Measurements from ENCODE around the gene SMCP. TPM values are rescaled to one million over a fixed set of nuclear protein-coding genes. Genes with fewer than 3 reads are reported as not detected.

SMCP gene
- total and polyA plus RNA-seq, 4 donors: not detected

DNA sequence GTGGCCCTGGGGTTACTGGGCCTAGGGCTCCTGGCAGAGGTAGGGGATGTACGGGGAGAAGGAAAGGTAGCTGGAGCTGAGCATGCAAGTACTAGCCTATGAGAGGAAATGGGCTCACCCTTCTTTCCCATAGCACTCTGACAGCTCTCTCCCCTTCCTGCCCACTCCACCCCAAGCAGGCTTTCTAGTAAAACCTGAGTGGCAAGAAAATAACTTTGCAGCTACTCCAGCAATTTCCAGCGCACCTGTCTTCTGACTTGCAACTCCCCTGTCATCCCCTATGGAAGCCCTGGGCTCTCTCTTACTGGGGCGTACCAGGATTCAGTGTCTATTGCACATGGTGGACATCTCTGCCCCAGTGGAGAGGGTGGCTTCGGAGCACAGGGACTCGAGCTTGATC, 23.5 kb downstream of the SMCP start:
- WGBS, 2 donors: 77 to 80% methylated on average over 5 of the region's 5 CpGs
- ATAC-seq (ENCODE audit: low FRiP score): no peak

DNA sequence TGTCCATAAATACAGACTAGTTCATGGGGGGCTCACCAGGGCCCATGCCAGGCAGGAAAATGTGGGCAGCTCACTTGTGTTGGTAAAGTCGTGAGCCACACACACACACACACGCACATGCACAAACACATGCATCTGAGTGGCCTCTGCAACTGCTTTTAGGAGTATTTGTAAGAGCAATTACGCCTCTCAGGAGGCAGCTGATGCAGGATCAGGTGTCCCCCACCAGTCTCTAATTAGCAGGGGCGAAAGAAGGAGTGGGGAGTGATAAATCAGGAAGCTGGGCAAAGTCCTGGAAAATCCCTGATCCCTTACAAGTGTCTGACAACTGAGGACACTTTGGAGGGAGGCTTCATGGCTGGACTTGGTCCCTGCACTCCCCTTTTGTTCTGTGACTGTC, 24.5 kb downstream of the SMCP start:
- intact Hi-C loops (cut with DNase I): no loop called here
- ATAC-seq (ENCODE audit: low FRiP score) (no peak), DNase-seq (no peak)
- H3K9me3 ChIP-seq (ENCODE audit: control insufficient read depth, low read length): no peaks in the 10 kb centered on the region
- no peak overlapping the region for H3K27ac ChIP-seq (ENCODE audit: low read depth in 1 of 2, low read length in 2 of 2)
- H3K36me3 ChIP-seq (ENCODE audit: control insufficient read depth in 1 of 2, insufficient read depth in 2 of 2, low read length in 1 of 2): no peaks in the 10 kb centered on the region
- no peak overlapping the region for H3K4me3 ChIP-seq (ENCODE audit: low read length in 2 of 2)
- H3K4me1 ChIP-seq (ENCODE audit: control insufficient read depth in 1 of 2, insufficient read depth in 2 of 2, low read length in 2 of 2): no peaks in the 10 kb centered on the region
- WGBS, 2 donors: 66 to 70% methylated on average over 4 of the region's 4 CpGs
- no peaks in the 10 kb centered on the region for H3K27me3 ChIP-seq (ENCODE audit: control insufficient read depth in 1 of 2, insufficient read depth in 2 of 2, low read length in 1 of 2)

More for the DNA sequence above, 23.5 kb downstream of the SMCP start:
- Histone ChIP-seq H3K27me3 (ENCODE audit: control insufficient read depth in 1 of 2, insufficient read depth in 2 of 2, low read length in 1 of 2) (no peaks in the 10 kb centered on the region), H3K27ac (ENCODE audit: low read depth in 1 of 2, low read length in 2 of 2) (no peak overlapping the region), H3K4me1 (ENCODE audit: control insufficient read depth in 1 of 2, insufficient read depth in 2 of 2, low read length in 2 of 2) (no peaks in the 10 kb centered on the region), H3K36me3 (ENCODE audit: control insufficient read depth in 1 of 2, insufficient read depth in 2 of 2, low read length in 1 of 2) (no peaks in the 10 kb centered on the region), H3K9me3 (ENCODE audit: control insufficient read depth, low read length) (no peaks in the 10 kb centered on the region), H3K4me3 (ENCODE audit: low read length in 2 of 2) (no peak overlapping the region)
- DNase-seq: no peak
- intact Hi-C loops (cut with DNase I): no loop called here

DNA sequence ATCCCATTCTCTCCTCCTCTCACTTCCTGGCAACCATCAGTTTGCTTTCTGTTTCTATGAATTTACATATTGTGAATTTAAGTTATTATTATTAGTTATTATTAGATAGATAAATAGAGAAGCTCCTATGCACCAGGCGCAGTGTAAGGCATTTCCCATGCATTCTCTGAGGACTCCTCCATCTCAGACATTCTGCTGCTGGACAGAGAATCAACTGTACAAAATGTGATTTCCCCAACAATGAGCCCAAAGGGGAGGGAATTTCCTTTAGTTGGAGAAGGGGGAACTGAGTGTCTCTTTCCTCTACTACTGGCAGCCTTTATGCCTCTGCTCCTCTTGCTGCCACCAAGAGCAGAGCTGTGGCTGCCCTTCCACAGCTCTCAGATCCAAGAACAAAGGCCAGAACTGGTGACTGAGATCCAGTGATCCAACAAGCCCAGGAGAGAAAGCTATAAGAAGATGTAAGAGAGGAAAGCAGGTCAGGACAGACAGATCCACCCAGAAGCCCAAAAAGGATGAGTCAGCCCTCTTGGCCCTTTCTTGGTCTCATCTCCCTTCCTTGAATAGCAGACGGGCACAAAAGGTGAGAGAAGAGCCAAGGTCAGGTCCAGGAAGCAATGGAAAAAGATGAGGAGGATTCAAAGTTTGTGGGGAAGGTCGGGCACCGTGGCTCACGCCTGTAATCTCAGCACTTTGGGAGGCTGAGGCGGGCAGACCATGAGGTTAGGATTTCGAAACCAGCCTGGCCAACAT, 26.7 kb downstream of the SMCP start:
- WGBS, 2 donors: 77 to 78% methylated on average over 7 of the region's 7 CpGs

GRCh38 chr1:152906023-152906565, 28.0 kb downstream of the SMCP start:
- no peaks in the 10 kb centered on the region for H3K27me3 ChIP-seq (ENCODE audit: control insufficient read depth in 1 of 2, insufficient read depth in 2 of 2, low read length in 1 of 2)
- H3K36me3 ChIP-seq (ENCODE audit: control insufficient read depth in 1 of 2, insufficient read depth in 2 of 2, low read length in 1 of 2): no peaks in the 10 kb centered on the region
- H3K9me3 ChIP-seq (ENCODE audit: control insufficient read depth, low read length): peaks cover 1% of the 10 kb centered on the region
- H3K27ac ChIP-seq (ENCODE audit: low read depth in 1 of 2, low read length in 2 of 2): no peak overlapping the region
- 39 to 46% methylated on average over 5 of the region's 5 CpGs for WGBS, 2 donors
- no peak for ATAC-seq (ENCODE audit: low FRiP score)
- intact Hi-C loops (cut with DNase I): no loop called here
- no peak overlapping the region for H3K4me3 ChIP-seq (ENCODE audit: low read length in 2 of 2)
- H3K4me1 ChIP-seq (ENCODE audit: control insufficient read depth in 1 of 2, insufficient read depth in 2 of 2, low read length in 2 of 2): no peaks in the 10 kb centered on the region
- DNase-seq: no peak

More for the DNA sequence above, 26.7 kb downstream of the SMCP start:
- Histone ChIP-seq H3K4me1 (ENCODE audit: control insufficient read depth in 1 of 2, insufficient read depth in 2 of 2, low read length in 2 of 2) (no peaks in the 10 kb centered on the region), H3K27me3 (ENCODE audit: control insufficient read depth in 1 of 2, insufficient read depth in 2 of 2, low read length in 1 of 2) (no peaks in the 10 kb centered on the region), H3K27ac (ENCODE audit: low read depth in 1 of 2, low read length in 2 of 2) (no peak overlapping the region), H3K9me3 (ENCODE audit: control insufficient read depth, low read length) (peaks cover 1% of the 10 kb centered on the region), H3K4me3 (ENCODE audit: low read length in 2 of 2) (no peak overlapping the region), H3K36me3 (ENCODE audit: control insufficient read depth in 1 of 2, insufficient read depth in 2 of 2, low read length in 1 of 2) (no peaks in the 10 kb centered on the region)
- DNase-seq (no peak), ATAC-seq (ENCODE audit: low FRiP score) (no peak)
- intact Hi-C loops (cut with DNase I): no loop called here

DNA sequence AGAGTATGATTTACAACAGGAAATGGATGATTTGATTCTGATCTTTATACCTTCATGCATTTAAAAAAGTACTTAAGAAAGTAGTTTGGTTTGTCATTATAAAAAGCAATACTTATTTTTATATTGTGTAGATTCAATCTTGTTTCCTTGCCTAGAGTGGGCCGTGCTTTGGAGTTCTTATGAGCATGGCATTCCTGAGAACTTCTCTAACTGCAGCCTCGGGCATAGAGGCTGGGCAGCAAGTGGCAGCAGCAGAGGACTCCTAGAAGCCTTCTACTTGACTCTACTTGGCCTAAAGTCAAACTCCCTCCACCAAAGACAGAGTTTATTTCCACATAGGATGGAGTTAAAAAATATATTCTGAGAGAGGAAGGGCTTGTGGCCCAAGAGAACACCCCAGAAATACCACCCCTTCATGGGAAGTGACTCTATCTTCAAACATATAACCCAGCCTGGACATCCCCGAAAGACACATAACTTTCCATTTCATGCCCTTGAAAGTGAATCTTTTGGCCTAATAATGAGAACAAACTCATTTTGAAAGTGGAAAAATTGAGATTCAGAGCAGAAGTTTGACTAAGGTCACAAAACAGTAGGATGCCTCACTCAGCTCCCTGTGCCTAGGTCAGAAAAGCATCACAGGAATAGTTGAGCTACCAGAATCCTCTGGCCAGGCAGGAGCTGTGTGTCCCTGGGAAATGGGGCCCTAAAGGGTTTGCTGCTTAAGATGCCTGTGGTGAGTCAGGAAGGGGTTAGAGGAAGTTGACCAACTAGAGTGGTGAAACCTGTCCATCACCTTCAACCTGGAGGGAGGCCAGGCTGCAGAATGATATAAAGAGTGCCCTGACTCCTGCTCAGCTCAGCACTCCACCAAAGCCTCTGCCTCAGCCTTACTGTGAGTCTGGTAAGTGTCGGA, 29.8 kb downstream of the SMCP start, which contains the start of gene IVL:
Gene IVL, plus strand, starts transcription at position 861 of the 916 bp plus-strand sequence. CDS start 1,252 bp downstream, outside the sequence.
- no peak for DNase-seq
- H3K9me3 ChIP-seq (ENCODE audit: control insufficient read depth, low read length): peaks cover 1% of the 10 kb centered on the region
- 62 to 63% methylated on average over 4 of the region's 4 CpGs for WGBS, 2 donors

DNA sequence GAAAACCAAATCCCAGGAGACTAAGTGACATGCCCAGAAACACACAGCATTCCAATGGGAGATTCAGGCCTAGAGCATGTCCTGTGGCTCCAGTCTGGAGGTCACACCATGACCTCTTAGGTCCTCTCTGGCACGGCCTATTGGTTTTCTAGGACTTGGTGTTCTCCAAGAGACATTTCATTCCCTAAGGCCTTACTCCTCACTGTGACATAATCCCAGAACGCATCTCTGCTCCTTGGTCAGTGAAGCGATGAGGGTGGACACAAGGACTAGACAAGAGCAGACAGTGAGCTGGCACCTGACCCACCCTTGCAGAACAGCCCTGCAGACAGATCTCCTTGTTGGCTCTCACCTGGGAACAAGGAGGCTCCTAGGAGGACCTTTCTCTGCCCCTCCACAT, 31.1 kb downstream of the SMCP start:
- no peaks in the 10 kb centered on the region for H3K27me3 ChIP-seq (ENCODE audit: control insufficient read depth in 1 of 2, insufficient read depth in 2 of 2, low read length in 1 of 2)
- DNase-seq (no peak), ATAC-seq (ENCODE audit: low FRiP score) (no peak)
- no peaks in the 10 kb centered on the region for H3K36me3 ChIP-seq (ENCODE audit: control insufficient read depth in 1 of 2, insufficient read depth in 2 of 2, low read length in 1 of 2)
- H3K27ac ChIP-seq (ENCODE audit: low read depth in 1 of 2, low read length in 2 of 2): no peak overlapping the region
- intact Hi-C loops (cut with DNase I): no loop called here
- WGBS, 2 donors: 84% methylated on average over 3 of the region's 3 CpGs
- H3K4me1 ChIP-seq (ENCODE audit: control insufficient read depth in 1 of 2, insufficient read depth in 2 of 2, low read length in 2 of 2): no peaks in the 10 kb centered on the region
- peaks cover 1% of the 10 kb centered on the region for H3K9me3 ChIP-seq (ENCODE audit: control insufficient read depth, low read length)
- H3K4me3 ChIP-seq (ENCODE audit: low read length in 2 of 2): no peak overlapping the region

More for the DNA sequence above, 29.8 kb downstream of the SMCP start, which contains the start of gene IVL:
- Histone ChIP-seq H3K36me3 (ENCODE audit: control insufficient read depth in 1 of 2, insufficient read depth in 2 of 2, low read length in 1 of 2) (no peaks in the 10 kb centered on the region), H3K27me3 (ENCODE audit: control insufficient read depth in 1 of 2, insufficient read depth in 2 of 2, low read length in 1 of 2) (no peaks in the 10 kb centered on the region), H3K4me3 (ENCODE audit: low read length in 2 of 2) (no peak within 1 kb of the TSS), H3K27ac (ENCODE audit: low read depth in 1 of 2, low read length in 2 of 2) (no peak within 1 kb of the TSS), H3K4me1 (ENCODE audit: control insufficient read depth in 1 of 2, insufficient read depth in 2 of 2, low read length in 2 of 2) (no peaks in the 10 kb centered on the region)
- no peak for ATAC-seq (ENCODE audit: low FRiP score)
- intact Hi-C loops (cut with DNase I): no loop called here

DNA sequence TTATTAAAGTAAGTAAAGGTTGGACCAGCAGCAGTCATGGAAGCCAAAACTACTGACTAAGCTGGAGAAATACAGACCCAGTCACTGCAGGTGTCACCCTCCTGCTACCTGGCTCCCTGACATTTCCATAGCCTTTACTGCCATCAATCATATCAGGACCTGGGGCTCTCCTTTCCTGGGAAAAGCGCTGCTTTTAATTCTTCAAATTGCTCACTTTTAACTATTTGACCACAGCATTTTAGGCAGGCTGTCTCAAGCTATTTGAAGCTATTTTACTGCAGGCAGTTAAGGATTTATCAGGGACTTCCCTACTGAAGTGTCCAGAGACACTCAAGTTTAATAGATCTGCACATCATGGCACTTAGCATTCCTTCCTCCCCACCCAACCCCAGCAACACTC, 34.3 kb downstream of the SMCP start:
- H3K4me3 ChIP-seq (ENCODE audit: low read length in 2 of 2): no peak overlapping the region
- peaks cover 0 to 2% of the 10 kb centered on the region in 2 donors for H3K27me3 ChIP-seq (ENCODE audit: control insufficient read depth in 1 of 2, insufficient read depth in 2 of 2, low read length in 1 of 2)
- H3K27ac ChIP-seq (ENCODE audit: low read depth in 1 of 2, low read length in 2 of 2): no peak overlapping the region
- DNase-seq: no peak
- H3K36me3 ChIP-seq (ENCODE audit: control insufficient read depth in 1 of 2, insufficient read depth in 2 of 2, low read length in 1 of 2): no peaks in the 10 kb centered on the region
- WGBS, 2 donors: 50 to 58% methylated on average over 1 of the region's 1 CpG
- no peak for ATAC-seq (ENCODE audit: low FRiP score)
- intact Hi-C loops (cut with DNase I): no loop called here
- no peaks in the 10 kb centered on the region for H3K4me1 ChIP-seq (ENCODE audit: control insufficient read depth in 1 of 2, insufficient read depth in 2 of 2, low read length in 2 of 2)
- H3K9me3 ChIP-seq (ENCODE audit: control insufficient read depth, low read length): peaks cover 3% of the 10 kb centered on the region

- peaks cover 0 to 2% of the 10 kb centered on the region in 2 donors for H3K27me3 ChIP-seq (ENCODE audit: control insufficient read depth in 1 of 2, insufficient read depth in 2 of 2, low read length in 1 of 2)
- no peak for ATAC-seq (ENCODE audit: low FRiP score)
- H3K27ac ChIP-seq (ENCODE audit: low read depth in 1 of 2, low read length in 2 of 2): no peak overlapping the region
- H3K4me3 ChIP-seq (ENCODE audit: low read length in 2 of 2): no peak overlapping the region
- H3K36me3 ChIP-seq (ENCODE audit: control insufficient read depth in 1 of 2, insufficient read depth in 2 of 2, low read length in 1 of 2): no peaks in the 10 kb centered on the region
- no peak for DNase-seq
- no peaks in the 10 kb centered on the region for H3K4me1 ChIP-seq (ENCODE audit: control insufficient read depth in 1 of 2, insufficient read depth in 2 of 2, low read length in 2 of 2)
- intact Hi-C loops (cut with DNase I): no loop called here
- H3K9me3 ChIP-seq (ENCODE audit: control insufficient read depth, low read length): peaks cover 3% of the 10 kb centered on the region
- WGBS, 2 donors: 56 to 68% methylated on average over 5 of the region's 5 CpGs
Measured at GRCh38 chr1:152912900-152913299, 34.8 kb downstream of the SMCP start.

All from aorta (tissue), 5 donors.